Tibial artery (tissue), 4 donors: ENCODE measurements around the gene COASY.

Source experiments
- DNase-seq, 2 donors: peaks; one replicate each; pipeline ENCODE4 v3.0.0-alpha.2; 2019
- H3K27ac ChIP-seq, 2 donors: fragments of 200-600 bp; sonication (generic) in 1 of 2; 1 replicate in 1 of 2; 2 replicates in 1 of 2; pipeline ENCODE4 v1.5.1; 2018 to 2019; ENCODE audit warnings: mild to moderate bottlenecking in 1 of 2
- H3K27me3 ChIP-seq, 2 donors: fragments of 200-600 bp; sonication (generic) in 1 of 2; one replicate each; pipeline versions ENCODE4 v1.5.1 to v1.6.0; 2016 to 2019
- H3K36me3 ChIP-seq, 3 donors: fragments of 200-600 bp; sonication (generic) in 2 of 3; one replicate each; pipeline ENCODE4 v1.5.1; 2016 to 2019; ENCODE audit warnings: mild to moderate bottlenecking in 2 of 3
- H3K4me1 ChIP-seq, 4 donors: fragments of 200-600 bp; sonication (generic) in 2 of 4; 1 replicate in 3 of 4; 2 replicates in 1 of 4; pipeline ENCODE4 v1.5.1; 2016 to 2019
- H3K4me3 ChIP-seq, 2 donors: fragments of 200-600 bp; sonication (generic) in 1 of 2; 1 replicate in 1 of 2; 2 replicates in 1 of 2; pipeline ENCODE4 v1.5.1; 2018 to 2019; ENCODE audit warnings: mild to moderate bottlenecking in 2 of 2
- H3K9me3 ChIP-seq, 3 donors: fragments of 200-600 bp; sonication (generic) in 1 of 3; one replicate each; pipeline ENCODE4 v1.5.1; 2016 to 2019
- intact Hi-C: fragments of 100-400 bp; cut with DNase I; formaldehyde crosslinking; loops from one replicate; pipeline ENCODE4 v1.15.0; 2023; ENCODE audit warnings: low total_unique reads
- TF ChIP-seq, protein P1 (sequence below), 2 experiments: fragments of 200-600 bp in 1 of 2; fragments of 450-650 bp in 1 of 2; IDR thresholded peaks; one replicate each; pipeline ENCODE4 v1.5.1; 2017 to 2019; ENCODE audit warnings: antibody characterized with exemption in 2 of 2, mild to moderate bottlenecking in 1 of 2, moderate library complexity in 1 of 2

Gene COASY

GRCh38 chr17:42514867-42515266 is 47.1 kb upstream of the COASY start:
- H3K4me1 ChIP-seq, result peaks cover 9 to 78% (median 63%) of the 10 kb centered on the region in 4 donors
- DNase-seq, result no peak
- TF ChIP-seq, protein P1, sequence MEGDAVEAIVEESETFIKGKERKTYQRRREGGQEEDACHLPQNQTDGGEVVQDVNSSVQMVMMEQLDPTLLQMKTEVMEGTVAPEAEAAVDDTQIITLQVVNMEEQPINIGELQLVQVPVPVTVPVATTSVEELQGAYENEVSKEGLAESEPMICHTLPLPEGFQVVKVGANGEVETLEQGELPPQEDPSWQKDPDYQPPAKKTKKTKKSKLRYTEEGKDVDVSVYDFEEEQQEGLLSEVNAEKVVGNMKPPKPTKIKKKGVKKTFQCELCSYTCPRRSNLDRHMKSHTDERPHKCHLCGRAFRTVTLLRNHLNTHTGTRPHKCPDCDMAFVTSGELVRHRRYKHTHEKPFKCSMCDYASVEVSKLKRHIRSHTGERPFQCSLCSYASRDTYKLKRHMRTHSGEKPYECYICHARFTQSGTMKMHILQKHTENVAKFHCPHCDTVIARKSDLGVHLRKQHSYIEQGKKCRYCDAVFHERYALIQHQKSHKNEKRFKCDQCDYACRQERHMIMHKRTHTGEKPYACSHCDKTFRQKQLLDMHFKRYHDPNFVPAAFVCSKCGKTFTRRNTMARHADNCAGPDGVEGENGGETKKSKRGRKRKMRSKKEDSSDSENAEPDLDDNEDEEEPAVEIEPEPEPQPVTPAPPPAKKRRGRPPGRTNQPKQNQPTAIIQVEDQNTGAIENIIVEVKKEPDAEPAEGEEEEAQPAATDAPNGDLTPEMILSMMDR (IDR thresholded peaks at IDR 0.05), result no peak
- peaks cover 0 to 39% (median 25%) of the 10 kb centered on the region in 3 donors for H3K36me3 ChIP-seq
- no peaks in the 10 kb centered on the region for H3K27me3 ChIP-seq
- H3K9me3 ChIP-seq, result no peaks in the 10 kb centered on the region
- H3K27ac ChIP-seq, result peak overlapping the region; percentile 92
- intact Hi-C loops, result loop anchor here (5.0 kb wide), 3 partner anchors 88 to 193 kb away; no protein-coding TSS in a partner anchor
- H3K4me3 ChIP-seq, result no peak overlapping the region

DNA sequence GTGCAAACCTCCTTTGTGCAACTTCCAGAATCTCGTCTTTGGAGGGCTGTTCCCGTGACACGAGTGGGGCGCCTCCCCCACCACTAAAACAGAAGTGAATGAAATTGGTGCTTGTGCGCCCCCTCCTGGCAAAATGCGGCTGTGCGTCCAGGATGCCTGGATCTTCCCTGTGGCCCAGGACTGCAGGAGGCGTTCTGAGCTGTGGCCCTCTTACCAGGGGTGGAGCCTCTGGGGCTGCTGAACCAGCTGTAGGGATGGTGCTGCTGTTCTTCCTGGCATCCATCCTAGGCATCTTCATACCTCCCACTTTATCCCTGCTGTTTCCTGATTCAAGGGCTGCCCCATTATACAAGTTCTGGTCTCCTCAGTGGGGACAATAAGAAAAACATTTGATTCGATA is 44.4 kb upstream of the COASY start:
- Histone ChIP-seq H3K4me1 (peaks cover 11 to 90% (median 77%) of the 10 kb centered on the region in 4 donors), H3K36me3 (peaks cover 0 to 34% (median 16%) of the 10 kb centered on the region in 3 donors), H3K27me3 (no peaks in the 10 kb centered on the region), H3K4me3 (no peak overlapping the region), H3K27ac (peak overlapping the region; percentile 92), H3K9me3 (no peaks in the 10 kb centered on the region)
- peak; percentile 91 to 97 for DNase-seq
- TF ChIP-seq, protein P1 (IDR thresholded peaks at IDR 0.05), result peak; percentile 92 to 95
- intact Hi-C loops, result loop anchor here (5.0 kb wide), 2 partner anchors 110 to 195 kb away; no protein-coding TSS in a partner anchor

DNA sequence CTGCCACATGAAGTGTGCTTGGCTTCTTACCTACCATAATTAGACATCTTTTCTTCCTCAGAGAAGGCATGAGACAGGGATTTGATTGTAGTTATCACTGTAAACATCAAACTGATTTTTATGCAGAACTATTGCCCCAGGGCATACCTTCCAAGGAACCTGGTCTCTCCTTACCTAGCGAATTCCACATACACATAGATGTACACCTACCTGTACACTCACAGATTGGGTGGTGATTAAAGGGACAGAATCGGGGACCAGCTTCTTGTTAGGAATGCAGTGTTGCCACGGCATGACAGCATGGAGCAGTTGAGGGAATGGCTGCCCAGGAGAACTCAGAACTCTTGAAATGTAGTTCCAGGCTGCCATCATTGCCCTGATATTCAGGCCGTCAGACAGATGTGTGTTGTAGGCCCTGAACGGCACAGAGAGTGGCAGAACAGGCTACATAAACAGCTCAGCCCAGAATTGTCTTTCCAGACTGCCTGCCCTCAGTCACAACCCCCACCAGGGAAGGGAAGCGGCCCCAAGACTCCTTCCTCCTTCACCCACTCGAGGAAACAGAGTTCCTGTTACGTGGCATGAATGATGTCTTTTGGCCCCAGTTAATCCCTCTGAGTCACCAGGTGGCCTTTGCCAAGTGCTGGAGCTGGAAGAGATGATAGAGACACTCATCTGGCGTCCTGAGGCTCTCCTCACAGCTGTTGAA is 43.7 kb upstream of the COASY start:
- Histone ChIP-seq H3K4me1 (peaks cover 18 to 90% (median 77%) of the 10 kb centered on the region in 4 donors), H3K27me3 (no peaks in the 10 kb centered on the region), H3K9me3 (no peaks in the 10 kb centered on the region), H3K36me3 (peaks cover 0 to 34% (median 16%) of the 10 kb centered on the region in 3 donors), H3K4me3 (no peak overlapping the region), H3K27ac (peak overlapping the region; percentile 92)
- DNase-seq, result peak; percentile 94 to 95
- intact Hi-C loops, result loop anchor here (5.0 kb wide), 2 partner anchors 111 to 196 kb away; no protein-coding TSS in a partner anchor
- TF ChIP-seq, protein P1 (IDR thresholded peaks at IDR 0.05), result no peak

DNA sequence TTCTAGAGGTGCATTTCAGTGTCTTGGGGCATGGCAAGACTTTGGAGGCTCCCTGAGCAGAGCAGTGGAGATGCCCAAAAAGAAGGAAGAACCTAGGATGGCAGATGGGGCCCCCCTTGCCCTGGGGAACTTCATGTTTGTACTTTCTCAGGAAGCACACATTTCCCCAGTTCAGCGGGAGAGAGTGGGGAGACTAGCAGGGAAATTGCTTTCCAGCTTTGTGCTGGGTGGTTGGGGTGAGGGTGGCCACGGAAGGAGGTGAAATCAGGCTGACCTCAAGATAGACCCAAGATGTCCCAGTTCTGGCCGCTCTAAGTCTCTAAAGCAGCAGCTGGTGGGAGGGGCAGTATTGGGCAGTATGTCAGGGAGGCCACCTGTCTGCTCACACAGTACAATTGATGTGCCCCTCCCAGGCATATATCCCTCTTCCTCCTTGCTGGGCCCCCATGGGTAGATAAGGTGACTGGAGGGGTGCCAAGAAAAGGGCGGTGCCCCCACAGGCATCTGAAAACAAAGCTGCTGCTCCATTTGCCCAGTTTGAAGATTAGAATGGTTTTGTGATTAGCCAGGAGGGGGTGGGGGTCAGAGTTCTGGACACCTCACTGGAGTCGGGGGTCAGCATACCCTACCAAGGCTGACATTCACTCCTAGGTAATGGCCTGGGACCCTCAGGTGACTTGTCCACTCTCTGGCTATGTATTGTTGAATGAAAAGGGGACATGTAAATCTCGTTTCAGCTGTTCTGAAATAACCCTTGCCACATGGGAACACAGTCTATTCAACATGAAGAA is 43.0 kb upstream of the COASY start:
- TF ChIP-seq, protein P1 (IDR thresholded peaks at IDR 0.05), result no peak
- peaks cover 0 to 32% (median 10%) of the 10 kb centered on the region in 3 donors for H3K36me3 ChIP-seq
- peaks cover 18 to 91% (median 80%) of the 10 kb centered on the region in 4 donors for H3K4me1 ChIP-seq
- peak in 1 of 2 donors; percentile 78 for DNase-seq
- H3K4me3 ChIP-seq, result no peak overlapping the region
- H3K27ac ChIP-seq, result peak overlapping the region; percentile 92
- no peaks in the 10 kb centered on the region for H3K9me3 ChIP-seq
- intact Hi-C loops, result loop anchor here (5.0 kb wide), 2 partner anchors 112 to 197 kb away; no protein-coding TSS in a partner anchor
- H3K27me3 ChIP-seq, result no peaks in the 10 kb centered on the region

DNA sequence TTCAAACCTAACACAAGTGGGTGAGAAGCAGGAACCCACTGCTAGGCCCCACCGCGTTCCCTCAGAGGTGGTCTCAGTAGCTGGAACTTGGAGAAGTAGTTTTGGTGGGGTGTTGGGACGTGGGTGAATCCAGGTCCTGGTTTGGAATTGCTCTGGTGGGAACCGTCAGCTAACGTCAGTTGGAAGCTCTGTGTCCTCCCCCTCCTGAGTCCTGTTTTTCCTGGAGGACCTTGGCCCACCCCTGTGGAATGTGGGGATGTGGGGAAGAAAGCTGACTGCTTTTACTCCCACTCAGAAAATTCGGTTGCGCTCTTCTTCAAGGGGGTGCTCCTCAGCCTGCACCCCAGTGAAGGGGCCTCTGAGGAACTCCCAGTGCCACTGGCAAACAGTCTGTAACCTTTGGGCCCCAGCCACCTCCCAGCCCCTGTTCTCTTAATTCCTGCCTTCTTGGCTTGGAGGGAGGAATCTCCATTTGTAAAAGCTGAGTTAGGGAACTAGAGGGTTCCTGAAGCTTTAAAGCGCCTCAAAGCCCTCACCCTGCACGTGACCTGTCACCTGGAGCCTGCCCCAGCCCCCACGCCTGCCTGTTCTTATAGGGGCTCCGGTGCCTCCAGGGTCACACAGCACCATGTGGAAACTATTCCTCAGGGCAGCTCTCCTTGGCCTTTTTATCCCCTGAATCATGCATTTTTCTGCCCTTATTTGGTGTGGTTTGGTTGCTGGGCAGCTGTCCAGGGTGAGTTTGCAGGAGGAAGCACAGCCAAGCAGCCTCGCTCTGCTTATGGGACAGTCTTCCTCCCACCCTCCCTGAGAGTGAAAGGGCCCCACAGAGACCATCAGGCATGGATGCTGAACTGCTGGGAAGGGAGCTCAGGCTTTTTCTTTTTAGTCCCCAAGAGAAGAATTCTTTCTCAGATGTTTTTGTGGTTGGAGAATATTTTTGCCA is 42.1 kb upstream of the COASY start:
- DNase-seq, result peak; percentile 98
- TF ChIP-seq, protein P1 (IDR thresholded peaks at IDR 0.05), result no peak
- Histone ChIP-seq H3K27ac (peak overlapping the region; percentile 92), H3K4me1 (peaks cover 18 to 93% (median 85%) of the 10 kb centered on the region in 4 donors), H3K4me3 (peak overlapping the region; percentile 5 to 16), H3K27me3 (no peaks in the 10 kb centered on the region), H3K36me3 (peaks cover 0 to 23% (median 2%) of the 10 kb centered on the region in 3 donors), H3K9me3 (no peaks in the 10 kb centered on the region)
- intact Hi-C loops, result loop anchor here (5.0 kb wide), 3 partner anchors 98 to 198 kb away; partner anchors contain the start of gene CAVIN1
